ENCODE results near the gene NXT2.

DNA sequence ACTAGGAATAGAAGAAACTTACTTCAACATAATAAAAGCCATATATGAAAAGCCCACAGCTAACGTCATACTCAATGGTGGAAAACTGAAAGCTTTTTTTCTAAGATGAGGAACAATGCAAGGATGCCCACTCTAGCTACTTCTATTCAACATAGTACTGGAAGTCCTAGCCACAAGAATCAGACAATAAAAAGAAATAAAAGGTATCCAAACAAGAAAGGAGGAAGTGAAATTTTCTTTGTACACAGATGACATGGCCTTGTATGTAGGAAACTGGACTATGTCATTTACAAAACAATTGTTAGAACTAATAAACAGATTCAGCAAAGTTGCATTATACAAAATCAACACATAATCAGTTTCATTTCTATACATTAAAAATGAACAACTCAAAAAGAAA, 25.5 kb upstream of the NXT2 start:
- TF ChIP-seq, protein P1, sequence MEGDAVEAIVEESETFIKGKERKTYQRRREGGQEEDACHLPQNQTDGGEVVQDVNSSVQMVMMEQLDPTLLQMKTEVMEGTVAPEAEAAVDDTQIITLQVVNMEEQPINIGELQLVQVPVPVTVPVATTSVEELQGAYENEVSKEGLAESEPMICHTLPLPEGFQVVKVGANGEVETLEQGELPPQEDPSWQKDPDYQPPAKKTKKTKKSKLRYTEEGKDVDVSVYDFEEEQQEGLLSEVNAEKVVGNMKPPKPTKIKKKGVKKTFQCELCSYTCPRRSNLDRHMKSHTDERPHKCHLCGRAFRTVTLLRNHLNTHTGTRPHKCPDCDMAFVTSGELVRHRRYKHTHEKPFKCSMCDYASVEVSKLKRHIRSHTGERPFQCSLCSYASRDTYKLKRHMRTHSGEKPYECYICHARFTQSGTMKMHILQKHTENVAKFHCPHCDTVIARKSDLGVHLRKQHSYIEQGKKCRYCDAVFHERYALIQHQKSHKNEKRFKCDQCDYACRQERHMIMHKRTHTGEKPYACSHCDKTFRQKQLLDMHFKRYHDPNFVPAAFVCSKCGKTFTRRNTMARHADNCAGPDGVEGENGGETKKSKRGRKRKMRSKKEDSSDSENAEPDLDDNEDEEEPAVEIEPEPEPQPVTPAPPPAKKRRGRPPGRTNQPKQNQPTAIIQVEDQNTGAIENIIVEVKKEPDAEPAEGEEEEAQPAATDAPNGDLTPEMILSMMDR (IDR thresholded peaks at IDR 0.05) = no peak
- no peak for TF ChIP-seq POLR2A (IDR thresholded peaks at IDR 0.05)
